ENCODE data around the gene SELENOI. TPM values are rescaled to one million over a fixed set of nuclear protein-coding genes. Genes with fewer than 3 reads are reported as not detected.

SELENOI gene
- total RNA-seq, 4 donors from 2014 or later = 6.4 to 11.2 (median 9.3) TPM

DNA sequence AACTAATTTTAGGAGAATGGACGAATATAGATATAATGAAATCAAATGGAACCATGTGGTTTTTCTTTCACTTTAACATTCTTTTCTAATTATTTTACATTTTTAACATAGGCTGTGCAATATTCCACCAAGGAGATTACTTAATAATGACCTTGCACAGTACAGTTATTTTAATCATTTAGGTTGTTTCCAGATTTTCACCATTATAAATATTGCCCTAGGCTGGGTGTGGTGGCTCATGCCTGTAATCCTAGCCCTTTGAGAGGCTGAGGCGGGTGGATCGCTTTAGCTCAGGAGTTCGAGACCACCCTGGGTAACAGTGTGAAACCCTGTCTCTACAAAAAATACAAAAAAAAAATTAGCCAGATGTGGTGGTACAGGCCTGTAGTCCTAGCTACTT is 41.2 kb downstream of the SELENOI start:
- H3K36me3 ChIP-seq = peaks cover 6 to 61% (median 26%) of the 10 kb centered on the region in 4 donors
- TF ChIP-seq POLR2A (IDR thresholded peaks at IDR 0.05; ENCODE audit: low read depth) (no peak), POLR2AphosphoS5 (IDR thresholded peaks at IDR 0.05) (no peak), EP300 (IDR thresholded peaks at IDR 0.05) (no peak)
- TF ChIP-seq, protein P1, sequence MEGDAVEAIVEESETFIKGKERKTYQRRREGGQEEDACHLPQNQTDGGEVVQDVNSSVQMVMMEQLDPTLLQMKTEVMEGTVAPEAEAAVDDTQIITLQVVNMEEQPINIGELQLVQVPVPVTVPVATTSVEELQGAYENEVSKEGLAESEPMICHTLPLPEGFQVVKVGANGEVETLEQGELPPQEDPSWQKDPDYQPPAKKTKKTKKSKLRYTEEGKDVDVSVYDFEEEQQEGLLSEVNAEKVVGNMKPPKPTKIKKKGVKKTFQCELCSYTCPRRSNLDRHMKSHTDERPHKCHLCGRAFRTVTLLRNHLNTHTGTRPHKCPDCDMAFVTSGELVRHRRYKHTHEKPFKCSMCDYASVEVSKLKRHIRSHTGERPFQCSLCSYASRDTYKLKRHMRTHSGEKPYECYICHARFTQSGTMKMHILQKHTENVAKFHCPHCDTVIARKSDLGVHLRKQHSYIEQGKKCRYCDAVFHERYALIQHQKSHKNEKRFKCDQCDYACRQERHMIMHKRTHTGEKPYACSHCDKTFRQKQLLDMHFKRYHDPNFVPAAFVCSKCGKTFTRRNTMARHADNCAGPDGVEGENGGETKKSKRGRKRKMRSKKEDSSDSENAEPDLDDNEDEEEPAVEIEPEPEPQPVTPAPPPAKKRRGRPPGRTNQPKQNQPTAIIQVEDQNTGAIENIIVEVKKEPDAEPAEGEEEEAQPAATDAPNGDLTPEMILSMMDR (IDR thresholded peaks at IDR 0.05) = no peak
- H3K27me3 ChIP-seq = no peaks in the 10 kb centered on the region
- DNase-seq (ENCODE audit: extremely low spot score) = no peak
- 96% methylated on average over 4 of the region's 4 CpGs for WGBS
- intact Hi-C loops (cut with DNase I) = no loop called here
- no peak overlapping the region for H3K4me3 ChIP-seq
- no peak overlapping the region for H3K27ac ChIP-seq (replicated peaks in 1 of 4)
- H3K9me3 ChIP-seq = no peaks in the 10 kb centered on the region
- H3K4me1 ChIP-seq = peaks cover 0 to 2% (median under 1%) of the 10 kb centered on the region in 4 donors

DNA sequence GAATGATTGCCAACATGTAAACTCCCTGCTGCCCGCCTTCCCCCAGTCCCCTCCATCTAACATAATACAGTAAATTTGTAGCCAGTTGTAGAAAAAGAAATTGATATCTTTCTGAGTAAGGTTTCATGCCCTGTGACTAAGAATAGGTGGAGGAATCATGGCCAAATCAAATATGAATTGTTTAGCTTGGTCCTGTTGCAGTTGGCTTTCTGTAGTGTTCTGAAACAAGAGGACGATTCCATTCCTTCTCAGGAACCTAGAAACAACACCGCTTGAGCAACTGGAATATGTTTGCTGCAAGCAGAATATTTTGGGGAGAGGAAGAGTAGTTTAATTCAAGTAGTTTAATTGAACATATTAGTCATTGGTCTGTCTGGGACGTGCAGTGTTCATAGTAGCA is 48.8 kb downstream of the SELENOI start:
- no peak for DNase-seq (ENCODE audit: extremely low spot score)
- Histone ChIP-seq H3K4me1 (peaks cover 0 to 21% (median 6%) of the 10 kb centered on the region in 4 donors), H3K27ac (replicated peaks in 1 of 4) (no peak overlapping the region), H3K36me3 (peaks cover 0 to 24% (median 8%) of the 10 kb centered on the region in 4 donors), H3K4me3 (no peak overlapping the region), H3K27me3 (no peaks in the 10 kb centered on the region), H3K9me3 (no peaks in the 10 kb centered on the region)
- intact Hi-C loops (cut with DNase I) = no loop called here
- TF ChIP-seq POLR2AphosphoS5 (IDR thresholded peaks at IDR 0.05) (no peak), POLR2A (IDR thresholded peaks at IDR 0.05; ENCODE audit: low read depth) (no peak)
- TF ChIP-seq, protein P1 (IDR thresholded peaks at IDR 0.05) = no peak
- WGBS = 70% methylated on average over 4 of the region's 4 CpGs

DNA sequence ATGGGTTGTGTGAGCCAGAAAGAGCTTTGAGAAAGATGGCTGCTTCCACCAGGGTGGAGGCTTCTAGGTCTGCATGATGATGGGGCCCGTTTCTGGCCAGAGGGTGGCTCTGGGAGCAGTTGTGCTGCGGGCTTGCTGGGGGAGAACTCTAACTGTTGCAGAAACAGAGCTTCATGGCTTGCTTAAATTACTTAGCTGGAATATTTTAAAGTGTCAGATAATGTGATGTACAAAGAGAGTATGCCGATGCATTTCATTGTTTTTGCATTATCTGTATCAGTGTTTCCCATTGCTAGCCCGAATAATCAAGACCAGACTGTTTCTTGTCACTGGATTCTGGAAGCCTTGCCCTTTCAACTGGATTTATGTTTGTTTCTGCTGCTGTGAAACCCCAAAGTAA is 49.5 kb downstream of the SELENOI start:
- Histone ChIP-seq H3K9me3 (no peaks in the 10 kb centered on the region), H3K4me3 (no peak overlapping the region), H3K4me1 (peaks cover 0 to 21% (median 6%) of the 10 kb centered on the region in 4 donors), H3K27ac (replicated peaks in 1 of 4) (no peak overlapping the region), H3K27me3 (no peaks in the 10 kb centered on the region), H3K36me3 (peaks cover 0 to 22% (median 4%) of the 10 kb centered on the region in 4 donors)
- DNase-seq (ENCODE audit: extremely low spot score) = no peak
- TF ChIP-seq, protein P1 (IDR thresholded peaks at IDR 0.05) = no peak
- TF ChIP-seq POLR2A (IDR thresholded peaks at IDR 0.05; ENCODE audit: low read depth) (no peak), EP300 (IDR thresholded peaks at IDR 0.05) (no peak), POLR2AphosphoS5 (IDR thresholded peaks at IDR 0.05) (no peak)
- 63% methylated on average over 4 of the region's 4 CpGs for WGBS
- intact Hi-C loops (cut with DNase I) = no loop called here

DNA sequence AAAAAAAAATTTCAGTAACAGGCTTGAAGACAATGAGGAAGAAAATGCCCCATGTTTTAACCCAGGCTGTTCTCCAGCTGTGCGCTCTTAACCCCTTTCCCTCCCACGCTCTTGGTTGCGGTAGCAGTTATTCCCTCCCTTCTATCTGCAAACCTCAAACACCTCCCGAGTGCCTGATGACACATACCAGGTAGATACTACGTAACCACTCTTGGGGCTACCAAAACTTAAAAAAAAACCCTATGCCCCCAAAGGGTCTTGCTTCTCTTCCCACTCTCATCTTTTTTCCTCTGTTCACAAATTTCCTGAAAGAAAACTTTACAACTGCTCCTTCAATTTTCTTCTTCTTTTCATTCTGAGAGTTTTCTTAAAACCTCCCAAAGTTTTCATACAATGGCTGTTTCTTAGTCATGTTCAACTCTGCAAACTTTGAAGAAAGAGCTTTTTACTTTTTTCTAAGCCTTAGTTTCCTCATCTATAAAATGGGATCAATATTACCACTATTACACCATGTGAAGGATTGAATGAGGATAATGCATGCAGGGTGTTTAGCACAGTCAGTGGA is 50.9 kb downstream of the SELENOI start:
- intact Hi-C loops (cut with DNase I) = no loop called here
- Histone ChIP-seq H3K27me3 (no peaks in the 10 kb centered on the region), H3K36me3 (peaks cover 0 to 14% (median 4%) of the 10 kb centered on the region in 4 donors), H3K4me3 (no peak overlapping the region), H3K9me3 (no peaks in the 10 kb centered on the region), H3K27ac (replicated peaks in 1 of 4) (no peak overlapping the region), H3K4me1 (peaks cover 5 to 27% (median 12%) of the 10 kb centered on the region in 4 donors)
- TF ChIP-seq, protein P1 (IDR thresholded peaks at IDR 0.05) = no peak
- TF ChIP-seq POLR2AphosphoS5 (IDR thresholded peaks at IDR 0.05) (no peak), POLR2A (IDR thresholded peaks at IDR 0.05; ENCODE audit: low read depth) (no peak), EP300 (IDR thresholded peaks at IDR 0.05) (no peak)
- WGBS = 95% methylated on average over 5 of the region's 5 CpGs
- no peak for DNase-seq (ENCODE audit: extremely low spot score)

Data from esophagus muscularis mucosa (tissue), 4 donors.